Caco-2 (cell line): ENCODE data around the gene LIN28B. TPM values are rescaled to one million over a fixed set of nuclear protein-coding genes. Genes with fewer than 3 reads are reported as not detected.

Experiments used
- BruUV-seq: library from RNA; stranded (reverse); fragments of 400-500 nt; replicated peaks from 2 replicates; lab custom pipeline; 2021; lab: Mats Ljungman, UMichigan
- CTCF ChIA-PET: fragments of 300-600 bp; sonication (Branson Sonifier 250); formaldehyde crosslinking; loops from one replicate; lab custom pipeline; 2022; ENCODE audit warnings: antibody characterized with exemption; lab: Charles Lee
- POLR2A ChIA-PET: fragments of 300-600 bp; sonication (Branson Sonifier 250); formaldehyde crosslinking; loops from one replicate; lab custom pipeline; 2022; ENCODE audit warnings: antibody characterized with exemption; lab: Charles Lee
- DNase-seq, 2 experiments: peaks; one replicate each; pipeline versions ENCODE4 v3.0.0 to v3.0.0-alpha.2; 2020 to 2022
- H3K27me3 ChIP-seq: replicated peaks from 2 replicates; pipeline ENCODE4 v1.6.0; 2011; ENCODE audit warnings: low read length; ENCODE audit not compliant: control insufficient read depth, insufficient read depth
- H3K36me3 ChIP-seq: 2 replicates; pipeline ENCODE4 v1.5.1; 2011; ENCODE audit warnings: low read length; ENCODE audit not compliant: control insufficient read depth, insufficient read depth
- H3K4me1 ChIP-seq: fragments of 250-450 bp; sonication (Bioruptor Pico); 2 replicates; pipeline ENCODE4 v1.5.1; 2020; ENCODE audit warnings: mild to moderate bottlenecking
- H3K4me3 ChIP-seq: 2 replicates; pipeline ENCODE4 v1.5.1; 2011; ENCODE audit warnings: low read depth, mild to moderate bottlenecking, control low read depth, low read length
- H3K9me3 ChIP-seq: fragments of 250-450 bp; sonication (Bioruptor Pico); 2 replicates; pipeline ENCODE4 v1.5.1; 2020; ENCODE audit warnings: mild to moderate bottlenecking, moderate library complexity
- H3K27ac Mint-ChIP-seq: one replicate; pipeline ENCODE4 v1.8.0; 2022; ENCODE audit warnings: mixed read lengths; ENCODE audit not compliant: unreplicated experiment
- H3K27me3 Mint-ChIP-seq: one replicate; pipeline ENCODE4 v1.8.0; 2022; ENCODE audit warnings: mixed read lengths; ENCODE audit not compliant: insufficient read depth, unreplicated experiment
- H3K36me3 Mint-ChIP-seq: one replicate; pipeline ENCODE4 v1.8.0; 2022; ENCODE audit warnings: mild to moderate bottlenecking, mixed read lengths; ENCODE audit not compliant: insufficient read depth, unreplicated experiment
- H3K4me1 Mint-ChIP-seq: one replicate; pipeline ENCODE4 v1.8.0; 2022; ENCODE audit warnings: low read depth, mixed read lengths; ENCODE audit not compliant: unreplicated experiment
- H3K4me3 Mint-ChIP-seq: one replicate; pipeline ENCODE4 v1.8.0; 2022; ENCODE audit warnings: mild to moderate bottlenecking, moderate library complexity, mixed read lengths; ENCODE audit not compliant: unreplicated experiment
- H3K9me3 Mint-ChIP-seq: one replicate; pipeline ENCODE4 v1.8.0; 2022; ENCODE audit warnings: mixed read lengths; ENCODE audit not compliant: unreplicated experiment
- CTCF ChIP-seq, 2 experiments: fragments of 200-600 bp in 1 of 2; IDR thresholded peaks; 1 replicate in 1 of 2; 2 replicates in 1 of 2; pipeline versions ENCODE4 v1.5.1 to v1.8.0; 2011 to 2022; ENCODE audit warnings: antibody characterized with exemption in 1 of 2, control low read depth in 1 of 2, inconsistent platforms in 1 of 2, low read depth in 1 of 2, low read length in 1 of 2, mild to moderate bottlenecking in 1 of 2, moderate library complexity in 1 of 2; ENCODE audit not compliant: insufficient read depth in 1 of 2, severe bottlenecking in 1 of 2, unreplicated experiment in 1 of 2
- intact Hi-C: fragments of 100-400 bp; cut with micrococcal nuclease; formaldehyde crosslinking; loops from one replicate; pipeline ENCODE4 v1.10.0; 2022; ENCODE audit not compliant: unreplicated experiment
- total RNA-seq: library from RNA; stranded (reverse); gene quantifications from 2 replicates; pipeline ENCODE4 v1.2.3, GENCODE V29; 2022

The LIN28B gene
- total RNA-seq, 1 experiment from 2014 or later = 6.6 TPM

GRCh38 chr6:105066836-105067235 lies 109.9 kb downstream of the LIN28B start:
- Histone ChIP-seq H3K4me1 (peaks cover 37% of the 10 kb centered on the region), H3K9me3 (no peaks in the 10 kb centered on the region), H3K36me3 (no peaks in the 10 kb centered on the region), H3K4me3 (no peak overlapping the region), H3K27me3 (no peaks in the 10 kb centered on the region)
- POLR2A ChIA-PET = no interaction called here
- CTCF ChIA-PET = no interaction called here
- BruUV-seq = no TSS peak
- Mint-ChIP-seq H3K27ac (no peak overlapping the region), H3K9me3 (no peaks in the 10 kb centered on the region), H3K36me3 (no peaks in the 10 kb centered on the region), H3K27me3 (no peaks in the 10 kb centered on the region), H3K4me3 (peak overlapping the region; percentile 24), H3K4me1 (peaks cover 40% of the 10 kb centered on the region)
- TF ChIP-seq CTCF (IDR thresholded peaks at IDR 0.05; ENCODE audit: insufficient read depth in 1 of 2, low read depth in 1 of 2, low read length in 1 of 2, severe bottlenecking in 1 of 2, unreplicated experiment in 1 of 2) = no peak
- intact Hi-C loops = loop anchor here (1.0 kb wide), 1 partner anchor 288 kb away; no protein-coding TSS in a partner anchor
- no peak for DNase-seq

- H3K4me1 ChIP-seq = peaks cover 37% of the 10 kb centered on the region
Measured at GRCh38 chr6:105067329-105067728, 110.4 kb downstream of the LIN28B start.

DNA sequence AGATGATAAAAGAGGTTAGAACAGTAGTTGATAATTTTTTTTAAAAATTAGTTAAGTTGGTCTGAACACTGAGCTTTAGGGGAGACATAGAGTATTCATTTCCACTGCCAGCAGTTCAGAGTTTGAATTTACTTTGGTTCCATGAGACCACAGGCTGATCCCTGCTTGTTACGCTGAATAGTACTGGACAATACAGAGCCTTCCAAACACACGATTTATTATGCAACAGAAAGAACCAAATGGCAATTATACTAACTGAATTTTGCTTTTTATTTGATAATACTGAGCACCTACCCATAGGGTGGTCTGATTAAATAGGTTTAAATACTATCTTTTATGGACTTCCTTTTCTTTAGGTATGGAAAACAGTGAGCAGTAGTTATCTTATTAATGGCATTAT lies 111.5 kb downstream of the LIN28B start:
- no peak for TF ChIP-seq CTCF (IDR thresholded peaks at IDR 0.05; ENCODE audit: insufficient read depth in 1 of 2, low read depth in 1 of 2, low read length in 1 of 2, severe bottlenecking in 1 of 2, unreplicated experiment in 1 of 2)
- Histone ChIP-seq H3K36me3 (no peaks in the 10 kb centered on the region), H3K9me3 (no peaks in the 10 kb centered on the region), H3K4me3 (no peak overlapping the region), H3K4me1 (peaks cover 42% of the 10 kb centered on the region), H3K27me3 (no peaks in the 10 kb centered on the region)
- intact Hi-C loops = no loop called here
- ChIA-PET POLR2A (no interaction called here), CTCF (no interaction called here)
- H3K4me1 Mint-ChIP-seq = peaks cover 39% of the 10 kb centered on the region
- no peak for DNase-seq
- no peaks in the 10 kb centered on the region for H3K27me3 Mint-ChIP-seq
- H3K4me3 Mint-ChIP-seq = no peak overlapping the region
- no peaks in the 10 kb centered on the region for H3K9me3 Mint-ChIP-seq
- H3K27ac Mint-ChIP-seq = no peak overlapping the region
- BruUV-seq = no TSS peak
- no peaks in the 10 kb centered on the region for H3K36me3 Mint-ChIP-seq

More at GRCh38 chr6:105067329-105067728, 110.4 kb downstream of the LIN28B start:
- no peaks in the 10 kb centered on the region for H3K27me3 ChIP-seq
- Mint-ChIP-seq H3K9me3 (no peaks in the 10 kb centered on the region), H3K4me1 (peaks cover 35% of the 10 kb centered on the region), H3K36me3 (no peaks in the 10 kb centered on the region), H3K4me3 (peak overlapping the region; percentile 24), H3K27me3 (no peaks in the 10 kb centered on the region), H3K27ac (peak overlapping the region; percentile 45)
- intact Hi-C loops = no loop called here
- CTCF ChIA-PET = no interaction called here
- no peak overlapping the region for H3K4me3 ChIP-seq
- no peak for TF ChIP-seq CTCF (IDR thresholded peaks at IDR 0.05; ENCODE audit: insufficient read depth in 1 of 2, low read depth in 1 of 2, low read length in 1 of 2, severe bottlenecking in 1 of 2, unreplicated experiment in 1 of 2)
- H3K36me3 ChIP-seq = no peaks in the 10 kb centered on the region
- BruUV-seq = no TSS peak
- no peaks in the 10 kb centered on the region for H3K9me3 ChIP-seq
- no peak for DNase-seq
- POLR2A ChIA-PET = no interaction called here
